Liver (tissue), 9 donors: ENCODE measurements around the gene NPPB. TPM values are rescaled to one million over a fixed set of nuclear protein-coding genes. Genes with fewer than 3 reads are reported as not detected.

Experiments
- DNase-seq: peaks from one replicate; pipeline ENCODE4 v3.0.0-alpha.2; 2017; ENCODE audit warnings: low spot score
- H3K27ac ChIP-seq, 2 donors: one replicate each; pipeline ENCODE4 v1.7.0; 2013; ENCODE audit warnings: inconsistent platforms in 2 of 2, low read length in 2 of 2, control low read depth in 1 of 2, low read depth in 1 of 2, mild to moderate bottlenecking in 1 of 2
- H3K27me3 ChIP-seq, 4 donors: one replicate each; pipeline versions ENCODE4 v1.6.1 to v1.7.0; 2013; ENCODE audit warnings: low read length in 3 of 4, inconsistent platforms in 1 of 4, mild to moderate bottlenecking in 1 of 4, moderate library complexity in 1 of 4; ENCODE audit not compliant: control insufficient read depth in 4 of 4, insufficient read depth in 4 of 4
- H3K36me3 ChIP-seq, 4 donors: one replicate each; pipeline versions ENCODE4 v1.6.1 to v1.7.0; 2013; ENCODE audit warnings: low read length in 3 of 4, mild to moderate bottlenecking in 3 of 4, low read depth in 1 of 4, moderate library complexity in 1 of 4; ENCODE audit not compliant: control insufficient read depth in 4 of 4, insufficient read depth in 3 of 4
- H3K4me1 ChIP-seq, 4 donors: one replicate each; pipeline versions ENCODE4 v1.6.1 to v1.7.0; 2013; ENCODE audit warnings: low read length in 3 of 4, mild to moderate bottlenecking in 3 of 4, moderate library complexity in 1 of 4; ENCODE audit not compliant: control insufficient read depth in 4 of 4, insufficient read depth in 4 of 4
- H3K4me3 ChIP-seq, 3 donors: one replicate each; pipeline versions ENCODE4 v1.6.1 to v1.7.0; 2013; ENCODE audit warnings: low read length in 3 of 3, control low read depth in 1 of 3, low read depth in 1 of 3, mild to moderate bottlenecking in 1 of 3
- H3K9ac ChIP-seq, 2 donors: one replicate each; pipeline ENCODE4 v1.7.0; 2013; ENCODE audit warnings: low read length in 2 of 2, mild to moderate bottlenecking in 2 of 2, moderate library complexity in 2 of 2, control low read depth in 1 of 2, low read depth in 1 of 2
- H3K9me3 ChIP-seq, 4 donors: one replicate each; pipeline versions ENCODE4 v1.6.1 to v1.7.0; 2013; ENCODE audit warnings: low read length in 3 of 4; ENCODE audit not compliant: control insufficient read depth in 4 of 4
- EGR1 ChIP-seq, 2 donors: IDR thresholded peaks; 2 replicates each; pipeline ENCODE4 v1.6.1; 2016 to 2018; ENCODE audit warnings: antibody characterized with exemption in 2 of 2, low read depth in 2 of 2
- FOXA2 ChIP-seq: IDR thresholded peaks from 2 replicates; pipeline ENCODE4 v1.6.1; 2016; ENCODE audit warnings: antibody characterized with exemption
- GABPA ChIP-seq, 2 donors: IDR thresholded peaks in 1 of 2; conservative IDR thresholded peaks in 1 of 2; 2 replicates each; pipeline ENCODE4 v1.6.1; 2016; ENCODE audit warnings: antibody characterized with exemption in 2 of 2, mild to moderate bottlenecking in 1 of 2, moderate library complexity in 1 of 2
- HNF4A ChIP-seq, 2 donors: conservative IDR thresholded peaks; 2 replicates each; pipeline ENCODE4 v1.6.1; 2016; ENCODE audit warnings: antibody characterized with exemption in 2 of 2, mild to moderate bottlenecking in 2 of 2
- HNF4G ChIP-seq: IDR thresholded peaks from 2 replicates; pipeline ENCODE4 v1.6.1; 2016; ENCODE audit warnings: antibody characterized with exemption
- JUND ChIP-seq, 2 donors: IDR thresholded peaks; 2 replicates each; pipeline ENCODE4 v1.6.1; 2016; ENCODE audit warnings: antibody characterized with exemption in 2 of 2
- NR2F2 ChIP-seq: IDR thresholded peaks from 2 replicates; pipeline ENCODE4 v1.6.1; 2016; ENCODE audit warnings: antibody characterized with exemption
- RAD21 ChIP-seq, 2 donors: IDR thresholded peaks; 2 replicates each; pipeline ENCODE4 v1.6.1; 2016; ENCODE audit warnings: antibody characterized with exemption in 2 of 2, mild to moderate bottlenecking in 2 of 2
- RXRA ChIP-seq, 2 donors: IDR thresholded peaks; 2 replicates each; pipeline ENCODE4 v1.6.1; 2017 to 2018; ENCODE audit warnings: antibody characterized with exemption in 2 of 2, mild to moderate bottlenecking in 1 of 2
- SP1 ChIP-seq: IDR thresholded peaks from 2 replicates; pipeline ENCODE4 v1.6.1; 2018; ENCODE audit warnings: antibody characterized with exemption, mild to moderate bottlenecking
- TAF1 ChIP-seq: conservative IDR thresholded peaks from 2 replicates; pipeline ENCODE4 v1.6.1; 2016; ENCODE audit warnings: antibody characterized with exemption, mild to moderate bottlenecking
- YY1 ChIP-seq: IDR thresholded peaks from 2 replicates; pipeline ENCODE4 v1.6.1; 2016; ENCODE audit warnings: antibody characterized with exemption, mild to moderate bottlenecking
- WGBS: extraction: QIAGEN DNeasy Blood & Tissue Kit; methylation state at CpG from one replicate; pipeline ENCODE4 v1.1.7; 2013; 5-methylcytosine and 5-hydroxymethylcytosine counted together
- polyA plus RNA-seq, 2 donors: library from polyadenylated mRNA; stranded (reverse) in 1 of 2; unstranded in 1 of 2; fragments of 200-250 nt in 1 of 2; fragments of >200 nt in 1 of 2; fragmentation: Nextera tagmentation in 1 of 2; extraction: Ambion mirVana in 1 of 2; gene quantifications; one replicate each; pipeline versions ENCODE4 v1.2.1 to v1.2.3, GENCODE V29; 2013 to 2015
- total RNA-seq, 2 donors: library from RNA; depleted of rRNA; stranded (reverse); fragments of >200 nt; gene quantifications; one replicate each; pipeline ENCODE4 v1.2.3, GENCODE V29; 2014
- TF ChIP-seq, protein P1 (sequence below): IDR thresholded peaks from 2 replicates; pipeline ENCODE4 v1.6.1; 2016; ENCODE audit warnings: antibody characterized with exemption
- TF ChIP-seq, protein P2 (sequence below): IDR thresholded peaks from 2 replicates; pipeline ENCODE4 v1.6.1; 2016; ENCODE audit warnings: antibody characterized with exemption
- TF ChIP-seq, protein P3 (sequence below): IDR thresholded peaks from 2 replicates; pipeline ENCODE4 v1.6.1; 2016; ENCODE audit warnings: antibody characterized with exemption, mild to moderate bottlenecking
- TF ChIP-seq, protein P4 (sequence below): IDR thresholded peaks from 2 replicates; pipeline ENCODE4 v1.6.1; 2016; ENCODE audit warnings: antibody characterized with exemption
- TF ChIP-seq, protein P5 (sequence below): fragments of 150-350 bp; IDR thresholded peaks from 2 replicates; pipeline ENCODE4 v1.5.1; 2017; ENCODE audit warnings: improper control_type of control experiment, low read depth, low read length; ENCODE audit not compliant: missing input control
- donor health status: healthy.
- donor health status: healthy.
- donor health status: healthy.
- donor health status: healthy.
- donor health status: healthy.

The NPPB gene
- total RNA-seq, result not detected
- not detected for polyA plus RNA-seq

DNA sequence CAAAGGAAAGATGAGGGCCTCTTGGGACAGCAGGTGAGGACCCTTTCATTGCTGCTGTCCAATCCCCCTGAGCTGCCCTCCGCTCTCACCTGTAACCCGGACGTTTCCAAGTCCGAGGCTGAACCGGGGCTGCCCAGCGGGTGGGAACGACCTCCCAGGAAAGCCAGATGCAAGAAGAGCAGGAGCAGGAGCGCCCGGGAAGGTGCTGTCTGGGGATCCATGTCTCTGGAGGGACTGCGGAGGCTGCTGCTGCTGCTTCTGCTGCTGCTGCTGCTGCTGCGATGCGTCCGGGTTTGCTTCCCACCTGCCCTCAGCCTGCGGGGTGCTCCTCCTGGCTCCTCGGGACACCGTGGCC lies at the start of gene NPPB:
TSS of gene NPPB (minus strand) at position 333 of the 355 bp plus-strand sequence. CDS start at position 221, 112 bp downstream.
- no peak within 1 kb of the TSS for H3K27ac ChIP-seq
- no peak within 1 kb of the TSS for H3K4me3 ChIP-seq
- no peak for DNase-seq
- 20% methylated on average over 16 of the region's 16 CpGs for WGBS
- no peak for TF ChIP-seq SP1
- no peak for TF ChIP-seq EGR1 (IDR thresholded peaks at IDR 0.05; ENCODE audit: low read depth in 2 of 2)
- TF ChIP-seq, protein P1, sequence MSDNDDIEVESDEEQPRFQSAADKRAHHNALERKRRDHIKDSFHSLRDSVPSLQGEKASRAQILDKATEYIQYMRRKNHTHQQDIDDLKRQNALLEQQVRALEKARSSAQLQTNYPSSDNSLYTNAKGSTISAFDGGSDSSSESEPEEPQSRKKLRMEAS, result no peak
- TF ChIP-seq, protein P2, sequence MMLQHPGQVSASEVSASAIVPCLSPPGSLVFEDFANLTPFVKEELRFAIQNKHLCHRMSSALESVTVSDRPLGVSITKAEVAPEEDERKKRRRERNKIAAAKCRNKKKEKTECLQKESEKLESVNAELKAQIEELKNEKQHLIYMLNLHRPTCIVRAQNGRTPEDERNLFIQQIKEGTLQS, result no peak
- TF ChIP-seq, protein P3, sequence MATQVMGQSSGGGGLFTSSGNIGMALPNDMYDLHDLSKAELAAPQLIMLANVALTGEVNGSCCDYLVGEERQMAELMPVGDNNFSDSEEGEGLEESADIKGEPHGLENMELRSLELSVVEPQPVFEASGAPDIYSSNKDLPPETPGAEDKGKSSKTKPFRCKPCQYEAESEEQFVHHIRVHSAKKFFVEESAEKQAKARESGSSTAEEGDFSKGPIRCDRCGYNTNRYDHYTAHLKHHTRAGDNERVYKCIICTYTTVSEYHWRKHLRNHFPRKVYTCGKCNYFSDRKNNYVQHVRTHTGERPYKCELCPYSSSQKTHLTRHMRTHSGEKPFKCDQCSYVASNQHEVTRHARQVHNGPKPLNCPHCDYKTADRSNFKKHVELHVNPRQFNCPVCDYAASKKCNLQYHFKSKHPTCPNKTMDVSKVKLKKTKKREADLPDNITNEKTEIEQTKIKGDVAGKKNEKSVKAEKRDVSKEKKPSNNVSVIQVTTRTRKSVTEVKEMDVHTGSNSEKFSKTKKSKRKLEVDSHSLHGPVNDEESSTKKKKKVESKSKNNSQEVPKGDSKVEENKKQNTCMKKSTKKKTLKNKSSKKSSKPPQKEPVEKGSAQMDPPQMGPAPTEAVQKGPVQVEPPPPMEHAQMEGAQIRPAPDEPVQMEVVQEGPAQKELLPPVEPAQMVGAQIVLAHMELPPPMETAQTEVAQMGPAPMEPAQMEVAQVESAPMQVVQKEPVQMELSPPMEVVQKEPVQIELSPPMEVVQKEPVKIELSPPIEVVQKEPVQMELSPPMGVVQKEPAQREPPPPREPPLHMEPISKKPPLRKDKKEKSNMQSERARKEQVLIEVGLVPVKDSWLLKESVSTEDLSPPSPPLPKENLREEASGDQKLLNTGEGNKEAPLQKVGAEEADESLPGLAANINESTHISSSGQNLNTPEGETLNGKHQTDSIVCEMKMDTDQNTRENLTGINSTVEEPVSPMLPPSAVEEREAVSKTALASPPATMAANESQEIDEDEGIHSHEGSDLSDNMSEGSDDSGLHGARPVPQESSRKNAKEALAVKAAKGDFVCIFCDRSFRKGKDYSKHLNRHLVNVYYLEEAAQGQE, result no peak
- no peak for TF ChIP-seq YY1
- TF ChIP-seq, protein P4, sequence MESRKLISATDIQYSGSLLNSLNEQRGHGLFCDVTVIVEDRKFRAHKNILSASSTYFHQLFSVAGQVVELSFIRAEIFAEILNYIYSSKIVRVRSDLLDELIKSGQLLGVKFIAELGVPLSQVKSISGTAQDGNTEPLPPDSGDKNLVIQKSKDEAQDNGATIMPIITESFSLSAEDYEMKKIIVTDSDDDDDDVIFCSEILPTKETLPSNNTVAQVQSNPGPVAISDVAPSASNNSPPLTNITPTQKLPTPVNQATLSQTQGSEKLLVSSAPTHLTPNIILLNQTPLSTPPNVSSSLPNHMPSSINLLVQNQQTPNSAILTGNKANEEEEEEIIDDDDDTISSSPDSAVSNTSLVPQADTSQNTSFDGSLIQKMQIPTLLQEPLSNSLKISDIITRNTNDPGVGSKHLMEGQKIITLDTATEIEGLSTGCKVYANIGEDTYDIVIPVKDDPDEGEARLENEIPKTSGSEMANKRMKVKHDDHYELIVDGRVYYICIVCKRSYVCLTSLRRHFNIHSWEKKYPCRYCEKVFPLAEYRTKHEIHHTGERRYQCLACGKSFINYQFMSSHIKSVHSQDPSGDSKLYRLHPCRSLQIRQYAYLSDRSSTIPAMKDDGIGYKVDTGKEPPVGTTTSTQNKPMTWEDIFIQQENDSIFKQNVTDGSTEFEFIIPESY, result no peak
- no peak for TF ChIP-seq NR2F2
- TF ChIP-seq HNF4A (conservative IDR thresholded peaks at IDR 0.05), result no peak
- no peak for TF ChIP-seq RAD21 (IDR thresholded peaks at IDR 0.05)
- no peak for TF ChIP-seq TAF1
- H3K9ac ChIP-seq, result no peak within 1 kb of the TSS
- H3K36me3 ChIP-seq, result no peaks in the 10 kb centered on the region
- peaks cover 0 to 4% (median 2%) of the 10 kb centered on the region in 4 donors for H3K4me1 ChIP-seq
- H3K9me3 ChIP-seq, result no peaks in the 10 kb centered on the region
- H3K27me3 ChIP-seq, result peaks cover 0 to 19% (median under 1%) of the 10 kb centered on the region in 4 donors

DNA sequence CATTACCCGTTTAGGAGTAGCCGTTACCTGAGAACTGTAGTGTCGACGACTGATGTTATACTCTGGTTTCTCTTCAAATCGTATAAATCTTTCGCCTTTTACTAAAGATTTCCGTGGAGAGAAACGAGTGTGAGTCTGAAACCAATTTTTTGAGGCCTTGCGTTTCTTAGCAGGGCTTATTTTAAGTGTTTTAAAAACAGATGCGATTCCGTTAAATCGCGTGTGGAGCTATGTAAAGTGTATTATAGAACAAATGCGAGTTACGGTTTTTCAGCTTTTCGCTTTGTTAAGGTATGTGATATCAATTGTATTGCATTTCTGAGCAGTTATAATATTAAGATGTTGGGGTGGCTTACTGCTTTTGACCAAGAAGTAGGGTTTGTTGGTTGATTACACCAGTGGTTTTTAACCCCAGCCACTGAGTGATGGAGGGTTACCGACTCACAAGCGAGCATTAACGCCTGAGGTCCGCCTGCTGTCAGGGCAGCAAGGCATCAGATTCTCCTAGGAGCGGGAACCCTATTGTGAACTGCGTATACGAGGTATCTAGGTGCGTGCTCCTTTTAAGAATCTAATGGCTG lies 49.4 kb upstream of the NPPB start:
- no peaks in the 10 kb centered on the region for H3K36me3 ChIP-seq
- peaks cover 1 to 10% (median 4%) of the 10 kb centered on the region in 4 donors for H3K4me1 ChIP-seq
- peak overlapping the region; percentile 95 to 100 for H3K27ac ChIP-seq
- H3K27me3 ChIP-seq, result no peaks in the 10 kb centered on the region
- DNase-seq, result no peak
- whole genome bisulfite sequencing, result under 1% methylated on average over 24 of the region's 24 CpGs
- H3K9ac ChIP-seq, result peak overlapping the region; percentile 74 to 75
- no peaks in the 10 kb centered on the region for H3K9me3 ChIP-seq
- peak overlapping the region; percentile 55 to 81 (median 61) for H3K4me3 ChIP-seq
- TF ChIP-seq TAF1 (peak; percentile 86), FOXA2 (no peak), JUND (IDR thresholded peaks at IDR 0.05) (peak; percentile 43 to 81), RXRA (IDR thresholded peaks at IDR 0.05) (peak; percentile 63 to 96), NR2F2 (no peak), SP1 (peak; percentile 87), HNF4G (no peak), HNF4A (conservative IDR thresholded peaks at IDR 0.05) (peak; percentile 40 to 81), GABPA (IDR thresholded peaks at IDR 0.05 in 1 of 2, conservative IDR thresholded peaks at IDR 0.05 in 1 of 2) (no peak), YY1 (peak; percentile 55)
- TF ChIP-seq, protein P3, result peak; percentile 71
- TF ChIP-seq, protein P5, sequence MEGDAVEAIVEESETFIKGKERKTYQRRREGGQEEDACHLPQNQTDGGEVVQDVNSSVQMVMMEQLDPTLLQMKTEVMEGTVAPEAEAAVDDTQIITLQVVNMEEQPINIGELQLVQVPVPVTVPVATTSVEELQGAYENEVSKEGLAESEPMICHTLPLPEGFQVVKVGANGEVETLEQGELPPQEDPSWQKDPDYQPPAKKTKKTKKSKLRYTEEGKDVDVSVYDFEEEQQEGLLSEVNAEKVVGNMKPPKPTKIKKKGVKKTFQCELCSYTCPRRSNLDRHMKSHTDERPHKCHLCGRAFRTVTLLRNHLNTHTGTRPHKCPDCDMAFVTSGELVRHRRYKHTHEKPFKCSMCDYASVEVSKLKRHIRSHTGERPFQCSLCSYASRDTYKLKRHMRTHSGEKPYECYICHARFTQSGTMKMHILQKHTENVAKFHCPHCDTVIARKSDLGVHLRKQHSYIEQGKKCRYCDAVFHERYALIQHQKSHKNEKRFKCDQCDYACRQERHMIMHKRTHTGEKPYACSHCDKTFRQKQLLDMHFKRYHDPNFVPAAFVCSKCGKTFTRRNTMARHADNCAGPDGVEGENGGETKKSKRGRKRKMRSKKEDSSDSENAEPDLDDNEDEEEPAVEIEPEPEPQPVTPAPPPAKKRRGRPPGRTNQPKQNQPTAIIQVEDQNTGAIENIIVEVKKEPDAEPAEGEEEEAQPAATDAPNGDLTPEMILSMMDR, result no peak
- TF ChIP-seq, protein P1, result peak; percentile 65
- TF ChIP-seq, protein P2, result peak; percentile 72
